CD4-positive, alpha-beta T cell treated with Interleukin-6 for 4 hours (primary cell): ENCODE results near the gene BLM.

Experiments
- DNase-seq: peaks from one replicate; pipeline ENCODE4 v3.0.0-alpha.2; 2020; ENCODE audit warnings: mixed read lengths

Gene BLM

GRCh38 chr15:90794538-90794937 is 77.4 kb downstream of the BLM start:
- DNase-seq = no peak

GRCh38 chr15:90799639-90800170 is 82.6 kb downstream of the BLM start:
- no peak for DNase-seq

- DNase-seq = no peak
Observed at GRCh38 chr15:90801803-90802202, 84.7 kb downstream of the BLM start.

- DNase-seq = no peak
Observed at GRCh38 chr15:90807074-90807785, 90.1 kb downstream of the BLM start.

GRCh38 chr15:90807786-90808086 is 90.6 kb downstream of the BLM start:
- DNase-seq = no peak

- DNase-seq = no peak
Observed at GRCh38 chr15:90808517-90809235, 91.5 kb downstream of the BLM start.

- DNase-seq = no peak
Observed at GRCh38 chr15:90809536-90809935, 92.4 kb downstream of the BLM start.

- no peak for DNase-seq
Observed at GRCh38 chr15:90810354-90810753, 93.2 kb downstream of the BLM start.

GRCh38 chr15:90812171-90812957 is 95.2 kb downstream of the BLM start:
- DNase-seq = no peak

GRCh38 chr15:90812958-90813265 is 95.8 kb downstream of the BLM start:
- no peak for DNase-seq

- DNase-seq = peak; percentile 21
Observed at GRCh38 chr15:90813796-90814190, 96.6 kb downstream of the BLM start.

GRCh38 chr15:90814191-90814821 is 97.2 kb downstream of the BLM start:
- DNase-seq = no peak

GRCh38 chr15:90816401-90817116 is 99.4 kb downstream of the BLM start:
- no peak for DNase-seq

- no peak for DNase-seq
Observed at GRCh38 chr15:90817117-90818057, 100.2 kb downstream of the BLM start.

GRCh38 chr15:90818251-90819210 is 101.4 kb downstream of the BLM start:
- peak; percentile 49 for DNase-seq

- no peak for DNase-seq
Observed at GRCh38 chr15:90819390-90819789, 102.2 kb downstream of the BLM start.

GRCh38 chr15:90819850-90820249 is 102.7 kb downstream of the BLM start:
- no peak for DNase-seq

- no peak for DNase-seq
Observed at GRCh38 chr15:90820481-90820880, 103.3 kb downstream of the BLM start.

- no peak for DNase-seq
Observed at GRCh38 chr15:90822204-90822955, 105.2 kb downstream of the BLM start.
